AG04450 (cell line): ENCODE results near the gene SMIM7. TPM values are rescaled to one million over a fixed set of nuclear protein-coding genes. Genes with fewer than 3 reads are reported as not detected.

ENCODE experiments used
- CTCF ChIA-PET: fragments of 300-600, 350-600 bp; formaldehyde crosslinking; extraction: SDS; loops from one replicate; lab custom pipeline; 2022; ENCODE audit warnings: antibody characterized with exemption, inconsistent platforms; lab: Charles Lee
- POLR2A ChIA-PET: fragments of 350-600 bp; formaldehyde crosslinking; extraction: SDS; loops from one replicate; lab custom pipeline; 2021; ENCODE audit warnings: antibody characterized with exemption, inconsistent platforms; lab: Yijun Ruan, JAX
- DNase-seq: peaks from one replicate; pipeline ENCODE4 v3.0.0-alpha.2; 2011; ENCODE audit warnings: low read depth, low spot score
- H3K27ac ChIP-seq: one replicate; pipeline ENCODE4 v1.5.1; 2012; ENCODE audit warnings: low read depth, low read length, control low read depth
- H3K27me3 ChIP-seq: one replicate; pipeline ENCODE4 v1.6.0; 2012; ENCODE audit warnings: low read length; ENCODE audit not compliant: control insufficient read depth, insufficient read depth
- H3K4me3 ChIP-seq: 2 replicates; pipeline ENCODE4 v1.5.1; 2011; ENCODE audit warnings: mild to moderate bottlenecking, low read depth, low read length, control low read depth
- H3K9me3 ChIP-seq: 2 replicates; pipeline ENCODE4 v1.5.1; 2012; ENCODE audit warnings: low read length; ENCODE audit not compliant: control insufficient read depth, insufficient read depth
- polyA plus RNA-seq: library from polyadenylated mRNA; depleted of rRNA; stranded (reverse); fragments of >200 nt; gene quantifications from 2 replicates; pipeline ENCODE4 v1.2.3, GENCODE V29; 2011
- TF ChIP-seq, protein P1 (sequence below): IDR thresholded peaks from 2 replicates; pipeline ENCODE4 v1.5.1; 2011; ENCODE audit warnings: low read depth, low read length, control low read depth, inconsistent platforms

Gene SMIM7
- polyA plus RNA-seq, 1 experiment: 84.8 TPM

GRCh38 chr19:16684216-16684615 is 24.3 kb upstream of the SMIM7 start:
- no peak for DNase-seq
- Histone ChIP-seq H3K27me3 (no peaks in the 10 kb centered on the region), H3K27ac (no peak overlapping the region), H3K9me3 (peaks cover 12% of the 10 kb centered on the region), H3K4me3 (no peak overlapping the region)
- CTCF ChIA-PET: interaction anchor here (1.1 kb wide), 1 partner anchor 30 kb away, joined by 3 read pairs; no protein-coding TSS in a partner anchor
- TF ChIP-seq, protein P1, sequence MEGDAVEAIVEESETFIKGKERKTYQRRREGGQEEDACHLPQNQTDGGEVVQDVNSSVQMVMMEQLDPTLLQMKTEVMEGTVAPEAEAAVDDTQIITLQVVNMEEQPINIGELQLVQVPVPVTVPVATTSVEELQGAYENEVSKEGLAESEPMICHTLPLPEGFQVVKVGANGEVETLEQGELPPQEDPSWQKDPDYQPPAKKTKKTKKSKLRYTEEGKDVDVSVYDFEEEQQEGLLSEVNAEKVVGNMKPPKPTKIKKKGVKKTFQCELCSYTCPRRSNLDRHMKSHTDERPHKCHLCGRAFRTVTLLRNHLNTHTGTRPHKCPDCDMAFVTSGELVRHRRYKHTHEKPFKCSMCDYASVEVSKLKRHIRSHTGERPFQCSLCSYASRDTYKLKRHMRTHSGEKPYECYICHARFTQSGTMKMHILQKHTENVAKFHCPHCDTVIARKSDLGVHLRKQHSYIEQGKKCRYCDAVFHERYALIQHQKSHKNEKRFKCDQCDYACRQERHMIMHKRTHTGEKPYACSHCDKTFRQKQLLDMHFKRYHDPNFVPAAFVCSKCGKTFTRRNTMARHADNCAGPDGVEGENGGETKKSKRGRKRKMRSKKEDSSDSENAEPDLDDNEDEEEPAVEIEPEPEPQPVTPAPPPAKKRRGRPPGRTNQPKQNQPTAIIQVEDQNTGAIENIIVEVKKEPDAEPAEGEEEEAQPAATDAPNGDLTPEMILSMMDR: no peak
- POLR2A ChIA-PET: no interaction called here

GRCh38 chr19:16682539-16682938 is 22.6 kb upstream of the SMIM7 start:
- CTCF ChIA-PET: no interaction called here
- Histone ChIP-seq H3K27ac (no peak overlapping the region), H3K27me3 (no peaks in the 10 kb centered on the region), H3K4me3 (no peak overlapping the region), H3K9me3 (peaks cover 9% of the 10 kb centered on the region; the same call in 1 of the 2 replicates)
- TF ChIP-seq, protein P1: no peak
- DNase-seq: no peak
- POLR2A ChIA-PET: interaction anchor here (0.5 kb wide), 1 partner anchor 35 kb away, joined by 3 read pairs; no protein-coding TSS in a partner anchor

- H3K27ac ChIP-seq: no peak overlapping the region
- CTCF ChIA-PET: no interaction called here
- TF ChIP-seq, protein P1: no peak
- no peak overlapping the region for H3K4me3 ChIP-seq
- peaks cover 9% of the 10 kb centered on the region; the same call in 1 of the 2 replicates for H3K9me3 ChIP-seq
- H3K27me3 ChIP-seq: no peaks in the 10 kb centered on the region
- no peak for DNase-seq
- POLR2A ChIA-PET: no interaction called here
Observed at GRCh38 chr19:16679811-16680210, 19.9 kb upstream of the SMIM7 start.

GRCh38 chr19:16678498-16678897 is 18.6 kb upstream of the SMIM7 start:
- no peak for DNase-seq
- Histone ChIP-seq H3K27ac (no peak overlapping the region), H3K27me3 (no peaks in the 10 kb centered on the region), H3K4me3 (no peak overlapping the region), H3K9me3 (peaks cover 9% of the 10 kb centered on the region; the same call in 1 of the 2 replicates)
- ChIA-PET POLR2A (no interaction called here), CTCF (interaction anchor here (0.6 kb wide), 1 partner anchor 97 kb away, joined by 5 read pairs; no protein-coding TSS in a partner anchor)
- TF ChIP-seq, protein P1: no peak

GRCh38 chr19:16677055-16677454 is 17.1 kb upstream of the SMIM7 start:
- no peak for DNase-seq
- TF ChIP-seq, protein P1: no peak
- Histone ChIP-seq H3K4me3 (no peak overlapping the region), H3K27ac (no peak overlapping the region), H3K9me3 (peaks cover 9% of the 10 kb centered on the region; the same call in 1 of the 2 replicates), H3K27me3 (no peaks in the 10 kb centered on the region)
- ChIA-PET POLR2A (interaction anchor here (0.6 kb wide), 1 partner anchor 143 kb away, joined by 4 read pairs; no protein-coding TSS in a partner anchor), CTCF (interaction anchor here (0.5 kb wide), 1 partner anchor 18 kb away, joined by 8 read pairs; no protein-coding TSS in a partner anchor)
